ENCODE results near the gene NCOA1. TPM values are rescaled to one million over a fixed set of nuclear protein-coding genes. Genes with fewer than 3 reads are reported as not detected.

The NCOA1 gene
- total and polyA plus RNA-seq, 7 donors: 12.8 to 78.1 (median 44.2) TPM

DNA sequence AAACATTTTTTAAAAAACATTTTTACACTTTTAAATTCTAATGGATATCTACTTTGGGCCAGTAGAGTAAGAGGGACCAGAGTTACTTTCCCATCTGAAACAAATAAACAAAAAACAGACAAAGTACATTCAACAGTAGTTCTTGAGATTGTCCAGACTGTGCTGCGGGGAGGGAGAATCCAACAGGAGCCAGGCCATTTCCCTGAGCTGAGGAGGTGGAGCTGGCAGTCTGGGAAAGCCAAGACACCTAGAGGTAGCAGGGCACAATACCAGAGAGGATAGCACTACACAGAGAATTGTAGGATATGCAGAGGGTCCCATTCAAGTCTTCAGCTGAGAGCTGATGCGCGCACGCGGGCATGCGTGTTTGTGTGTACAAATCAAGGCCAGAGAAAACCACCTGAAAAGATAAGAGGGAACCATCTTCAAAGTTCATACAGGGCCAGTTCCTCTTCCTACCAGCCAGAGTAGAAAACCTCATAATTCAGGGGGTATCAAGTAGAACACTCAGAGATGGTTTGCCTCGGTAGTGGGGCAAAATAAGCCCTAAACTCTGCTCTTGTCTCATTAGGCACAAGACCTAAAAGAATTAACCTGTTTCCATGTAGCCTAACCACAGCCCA, 258.1 kb downstream of the NCOA1 start:
- TF ChIP-seq, protein P1, sequence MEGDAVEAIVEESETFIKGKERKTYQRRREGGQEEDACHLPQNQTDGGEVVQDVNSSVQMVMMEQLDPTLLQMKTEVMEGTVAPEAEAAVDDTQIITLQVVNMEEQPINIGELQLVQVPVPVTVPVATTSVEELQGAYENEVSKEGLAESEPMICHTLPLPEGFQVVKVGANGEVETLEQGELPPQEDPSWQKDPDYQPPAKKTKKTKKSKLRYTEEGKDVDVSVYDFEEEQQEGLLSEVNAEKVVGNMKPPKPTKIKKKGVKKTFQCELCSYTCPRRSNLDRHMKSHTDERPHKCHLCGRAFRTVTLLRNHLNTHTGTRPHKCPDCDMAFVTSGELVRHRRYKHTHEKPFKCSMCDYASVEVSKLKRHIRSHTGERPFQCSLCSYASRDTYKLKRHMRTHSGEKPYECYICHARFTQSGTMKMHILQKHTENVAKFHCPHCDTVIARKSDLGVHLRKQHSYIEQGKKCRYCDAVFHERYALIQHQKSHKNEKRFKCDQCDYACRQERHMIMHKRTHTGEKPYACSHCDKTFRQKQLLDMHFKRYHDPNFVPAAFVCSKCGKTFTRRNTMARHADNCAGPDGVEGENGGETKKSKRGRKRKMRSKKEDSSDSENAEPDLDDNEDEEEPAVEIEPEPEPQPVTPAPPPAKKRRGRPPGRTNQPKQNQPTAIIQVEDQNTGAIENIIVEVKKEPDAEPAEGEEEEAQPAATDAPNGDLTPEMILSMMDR (IDR thresholded peaks at IDR 0.05): no peak
- 91 to 98% (median 97%) methylated on average over 7 of the region's 7 CpGs for WGBS, 3 donors
- no peaks in the 10 kb centered on the region for H3K9me3 ChIP-seq
- DNase-seq (no peak), ATAC-seq (no peak)
- H3K27me3 ChIP-seq (ENCODE audit: insufficient read depth in 3 of 3, low read length in 2 of 3): no peaks in the 10 kb centered on the region
- H3K36me3 ChIP-seq (ENCODE audit: insufficient read depth in 1 of 2, low read depth in 1 of 2): peaks cover 4 to 60% of the 10 kb centered on the region in 2 donors
- no peak overlapping the region for H3K27ac ChIP-seq
- no peak overlapping the region for H3K4me3 ChIP-seq
- no peaks in the 10 kb centered on the region for H3K4me1 ChIP-seq
- intact Hi-C loops (cut with DNase I): loop anchor here in 1 of 2 donors (10.0 kb wide), 1 partner anchor 334 kb away; no protein-coding TSS in a partner anchor

DNA sequence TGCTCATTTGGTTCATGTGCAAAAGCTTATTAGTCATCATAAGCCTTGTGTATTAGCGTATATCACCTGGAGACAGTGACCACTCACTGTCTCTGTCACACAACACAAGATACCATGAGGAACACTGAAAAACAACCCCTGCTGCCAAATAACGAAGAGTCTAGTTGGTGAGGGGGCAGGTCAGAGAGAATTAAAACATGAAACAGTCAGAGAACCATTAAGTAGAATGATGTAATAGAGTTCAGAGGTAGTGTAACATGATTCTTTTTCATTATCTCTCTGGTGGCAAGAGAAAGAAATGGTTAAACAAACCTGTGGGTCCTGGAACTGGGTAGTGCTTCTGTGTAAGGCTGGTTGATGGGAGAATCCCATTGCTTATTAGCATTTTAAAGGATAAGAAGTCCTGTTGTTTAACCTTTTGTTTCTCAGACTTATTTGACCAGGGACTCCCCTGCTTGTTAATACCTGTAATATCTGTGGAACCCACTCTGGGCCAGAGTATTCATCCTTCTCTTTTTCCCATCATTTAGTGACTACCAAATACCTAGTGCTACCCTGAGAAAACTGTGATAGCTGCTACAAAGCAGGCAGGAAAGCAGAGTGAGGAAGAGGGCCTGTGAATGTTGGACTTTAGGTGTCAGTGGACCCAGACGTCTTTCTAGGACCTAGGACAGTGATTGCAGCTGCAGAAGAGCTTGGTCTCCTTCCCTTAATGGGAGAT, 264.1 kb downstream of the NCOA1 start:
- Histone ChIP-seq H3K9me3 (no peaks in the 10 kb centered on the region), H3K4me1 (no peaks in the 10 kb centered on the region), H3K4me3 (no peak overlapping the region), H3K27me3 (ENCODE audit: insufficient read depth in 3 of 3, low read length in 2 of 3) (no peaks in the 10 kb centered on the region), H3K36me3 (ENCODE audit: insufficient read depth in 1 of 2, low read depth in 1 of 2) (peaks cover 6 to 91% of the 10 kb centered on the region in 2 donors), H3K27ac (no peak overlapping the region)
- TF ChIP-seq, protein P1 (IDR thresholded peaks at IDR 0.05): no peak
- WGBS, 3 donors: 80 to 84% (median 84%) methylated on average over 3 of the region's 3 CpGs
- no peak for ATAC-seq
- DNase-seq: no peak
- intact Hi-C loops (cut with DNase I): loop anchor here in 1 of 2 donors (5.0 kb wide), 1 partner anchor 202 kb away; no protein-coding TSS in a partner anchor

DNA sequence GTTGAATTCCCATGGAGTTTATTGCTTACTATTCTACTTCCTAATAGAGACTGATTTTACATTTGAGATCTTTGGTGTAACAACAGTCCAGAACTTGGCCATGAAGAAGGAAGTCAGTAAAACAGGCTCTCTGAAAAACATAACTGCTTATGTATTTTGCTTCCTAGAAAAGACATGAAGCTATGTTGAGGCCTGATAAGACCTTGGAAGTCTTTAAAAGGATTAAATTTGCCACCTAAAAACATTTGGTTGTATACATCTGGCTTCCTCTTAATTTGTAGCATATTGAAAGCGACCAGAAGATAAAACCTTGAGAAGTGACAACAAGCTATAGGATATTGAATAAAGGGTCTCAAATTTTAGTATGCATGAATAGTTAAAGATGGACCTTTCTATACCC, 265.7 kb downstream of the NCOA1 start:
- Histone ChIP-seq H3K4me3 (no peak overlapping the region), H3K36me3 (ENCODE audit: insufficient read depth in 1 of 2, low read depth in 1 of 2) (peaks cover 6 to 94% of the 10 kb centered on the region in 2 donors), H3K27me3 (ENCODE audit: insufficient read depth in 3 of 3, low read length in 2 of 3) (no peaks in the 10 kb centered on the region), H3K9me3 (no peaks in the 10 kb centered on the region), H3K27ac (no peak overlapping the region), H3K4me1 (no peaks in the 10 kb centered on the region)
- DNase-seq: no peak
- WGBS, 3 donors: 96 to 100% (median 100%) methylated on average over 1 of the region's 1 CpG
- ATAC-seq: no peak
- TF ChIP-seq, protein P1 (IDR thresholded peaks at IDR 0.05): no peak
- intact Hi-C loops (cut with DNase I): no loop called here

DNA sequence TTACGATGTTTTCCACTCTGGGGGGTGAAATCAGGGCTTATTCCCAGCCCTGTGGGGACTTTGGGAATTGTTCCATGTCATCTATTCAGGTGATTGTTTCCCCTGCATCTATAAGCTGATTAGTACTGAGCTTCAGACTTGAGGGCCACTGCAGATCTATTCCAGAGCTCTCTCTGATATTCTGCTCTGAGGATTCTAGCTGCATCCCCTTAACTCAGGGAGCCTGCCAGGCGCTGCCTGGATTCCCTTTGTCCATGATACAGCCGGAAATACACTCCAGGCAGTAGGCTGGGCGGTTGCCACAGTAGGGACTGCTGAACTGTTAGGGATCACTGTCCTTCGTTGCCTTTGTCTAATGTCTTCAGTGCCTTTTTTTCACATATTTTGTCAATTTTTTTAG, 270.8 kb downstream of the NCOA1 start:
- Histone ChIP-seq H3K4me1 (no peaks in the 10 kb centered on the region), H3K36me3 (ENCODE audit: insufficient read depth in 1 of 2, low read depth in 1 of 2) (peaks cover 6 to 89% of the 10 kb centered on the region in 2 donors), H3K9me3 (no peaks in the 10 kb centered on the region), H3K27ac (no peak overlapping the region), H3K27me3 (ENCODE audit: insufficient read depth in 3 of 3, low read length in 2 of 3) (no peaks in the 10 kb centered on the region), H3K4me3 (no peak overlapping the region)
- DNase-seq (no peak), ATAC-seq (no peak)
- intact Hi-C loops (cut with DNase I): no loop called here
- WGBS, 3 donors: 84 to 92% (median 91%) methylated on average over 5 of the region's 5 CpGs
- TF ChIP-seq, protein P1 (IDR thresholded peaks at IDR 0.05): no peak
